IMR-90 (cell line): ENCODE measurements around the gene S100A4.

Experiments used
- BHLHE40 ChIP-seq: fragments of 150-350 bp; IDR thresholded peaks from 2 replicates; pipeline ENCODE4 v1.6.1; 2016; ENCODE audit warnings: mild to moderate bottlenecking, low read depth, low read length
- CEBPB ChIP-seq: IDR thresholded peaks from 2 replicates; pipeline ENCODE4 v1.6.1; 2012; ENCODE audit warnings: low read depth, low read length, improper control_type of control experiment
- FOS ChIP-seq: fragments of 150-350 bp; IDR thresholded peaks from 2 replicates; pipeline ENCODE4 v1.6.1; 2016; ENCODE audit warnings: low read depth, low read length
- MAFK ChIP-seq: IDR thresholded peaks from 2 replicates; pipeline ENCODE4 v1.6.1; 2012; ENCODE audit warnings: low read depth, low read length, improper control_type of control experiment
- MXI1 ChIP-seq: IDR thresholded peaks from 2 replicates; pipeline ENCODE4 v1.6.1; 2012; ENCODE audit warnings: low read depth, mild to moderate bottlenecking, low read length, moderate library complexity, borderline replicate concordance
- NFE2L2 ChIP-seq: fragments of 150-350 bp; IDR thresholded peaks from 2 replicates; pipeline ENCODE4 v1.6.1; 2016; ENCODE audit warnings: low read depth, mild to moderate bottlenecking, low read length
- POLR2A ChIP-seq: IDR thresholded peaks from 2 replicates; pipeline ENCODE4 v1.6.1; 2012; ENCODE audit warnings: mild to moderate bottlenecking, low read depth, low read length
- RAD21 ChIP-seq: IDR thresholded peaks from 2 replicates; pipeline ENCODE4 v1.6.1; 2012; ENCODE audit warnings: low read length, improper control_type of control experiment
- RCOR1 ChIP-seq: IDR thresholded peaks from 2 replicates; pipeline ENCODE4 v1.6.1; 2012; ENCODE audit warnings: mild to moderate bottlenecking, low read length, improper control_type of control experiment; ENCODE audit not compliant: insufficient replicate concordance
- RFX5 ChIP-seq: IDR thresholded peaks from 2 replicates; pipeline ENCODE4 v1.8.0; 2012; ENCODE audit warnings: low read depth, mild to moderate bottlenecking, low read length, moderate library complexity
- SMC3 ChIP-seq: fragments of 150-350 bp; IDR thresholded peaks from 2 replicates; pipeline ENCODE4 v1.6.1; 2016; ENCODE audit warnings: low read depth, mild to moderate bottlenecking, antibody characterized with exemption, low read length, moderate library complexity
- USF2 ChIP-seq: fragments of 150-350 bp; IDR thresholded peaks from 2 replicates; pipeline ENCODE4 v1.6.1; 2017; ENCODE audit warnings: mild to moderate bottlenecking, antibody characterized with exemption, low read length, low read depth
- TF ChIP-seq, protein P1 (sequence below): conservative IDR thresholded peaks from 2 replicates; pipeline ENCODE4 v1.5.1; 2012; ENCODE audit warnings: mild to moderate bottlenecking, low read depth, low read length, improper control_type of control experiment

DNA sequence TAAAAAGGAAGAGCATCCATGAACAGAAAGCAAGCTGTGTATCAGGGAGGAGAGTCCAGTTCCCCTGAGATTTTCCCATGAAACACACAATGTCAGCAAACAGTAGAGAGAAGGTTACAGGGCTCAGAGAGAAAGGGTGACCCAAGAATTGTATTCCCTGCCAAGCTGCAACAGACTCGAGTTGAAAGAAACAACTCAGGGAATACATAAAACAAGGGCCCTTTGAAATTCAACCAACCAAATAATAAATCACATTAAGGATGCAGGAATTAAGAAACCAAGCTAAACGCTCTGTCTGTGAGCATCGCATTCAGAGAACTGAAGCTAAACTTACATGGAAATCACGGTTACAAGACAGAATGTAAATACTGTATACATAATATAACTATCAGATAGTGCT, 47.1 kb upstream of the S100A4 start:
- TF ChIP-seq, protein P1, sequence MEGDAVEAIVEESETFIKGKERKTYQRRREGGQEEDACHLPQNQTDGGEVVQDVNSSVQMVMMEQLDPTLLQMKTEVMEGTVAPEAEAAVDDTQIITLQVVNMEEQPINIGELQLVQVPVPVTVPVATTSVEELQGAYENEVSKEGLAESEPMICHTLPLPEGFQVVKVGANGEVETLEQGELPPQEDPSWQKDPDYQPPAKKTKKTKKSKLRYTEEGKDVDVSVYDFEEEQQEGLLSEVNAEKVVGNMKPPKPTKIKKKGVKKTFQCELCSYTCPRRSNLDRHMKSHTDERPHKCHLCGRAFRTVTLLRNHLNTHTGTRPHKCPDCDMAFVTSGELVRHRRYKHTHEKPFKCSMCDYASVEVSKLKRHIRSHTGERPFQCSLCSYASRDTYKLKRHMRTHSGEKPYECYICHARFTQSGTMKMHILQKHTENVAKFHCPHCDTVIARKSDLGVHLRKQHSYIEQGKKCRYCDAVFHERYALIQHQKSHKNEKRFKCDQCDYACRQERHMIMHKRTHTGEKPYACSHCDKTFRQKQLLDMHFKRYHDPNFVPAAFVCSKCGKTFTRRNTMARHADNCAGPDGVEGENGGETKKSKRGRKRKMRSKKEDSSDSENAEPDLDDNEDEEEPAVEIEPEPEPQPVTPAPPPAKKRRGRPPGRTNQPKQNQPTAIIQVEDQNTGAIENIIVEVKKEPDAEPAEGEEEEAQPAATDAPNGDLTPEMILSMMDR, result no peak
- TF ChIP-seq NFE2L2 (no peak), MXI1 (no peak), POLR2A (no peak), MAFK (no peak), USF2 (no peak), CEBPB (no peak), RFX5 (no peak), BHLHE40 (no peak), SMC3 (no peak), RCOR1 (no peak), RAD21 (no peak), FOS (no peak)
